ENCODE data around the gene PDSS2. TPM values are rescaled to one million over a fixed set of nuclear protein-coding genes. Genes with fewer than 3 reads are reported as not detected.

The PDSS2 gene
- total and polyA plus RNA-seq, 2 of the 4 experiments (the other 2 are of a cell fraction), result 8.6 to 9.2 TPM

DNA sequence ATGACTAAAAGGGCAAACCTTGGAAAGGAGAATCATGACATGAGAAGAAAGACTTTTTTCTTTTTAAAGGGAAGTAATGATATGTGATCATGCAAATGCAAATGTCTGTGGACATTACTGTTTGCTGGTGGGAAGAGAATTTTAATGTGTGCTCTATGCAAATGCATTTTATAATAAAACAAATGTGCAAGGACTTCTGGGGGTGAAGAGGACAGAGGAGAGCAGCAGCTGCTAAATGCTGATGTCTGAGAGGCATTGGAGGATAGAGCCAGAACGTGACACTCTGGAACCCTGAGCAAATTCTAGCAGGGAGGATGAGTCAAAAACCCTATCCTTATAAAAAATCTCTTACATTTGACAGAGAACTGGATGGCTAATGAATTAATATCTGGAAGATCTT is 274.9 kb downstream of the PDSS2 start:
- Histone ChIP-seq H3K9me1 (ENCODE audit: insufficient read depth, low read length) (no peaks in the 10 kb centered on the region), H3K4ac (ENCODE audit: low read depth, low read length) (no peak overlapping the region), H3K27me3 (ENCODE audit: control insufficient read depth, insufficient read depth, low read length) (no peaks in the 10 kb centered on the region), H3K4me2 (ENCODE audit: low read depth, low read length) (no peak overlapping the region), H2AK5ac (ENCODE audit: low read depth, low read length) (no peak overlapping the region), H4K91ac (ENCODE audit: insufficient read depth, low read depth, low read length) (no peak overlapping the region), H3K56ac (ENCODE audit: extremely low read depth, insufficient read depth, low read length) (no peak overlapping the region), H3K27ac (ENCODE audit: insufficient read depth, low read length) (no peak overlapping the region), H2AFZ (replicated peaks; ENCODE audit: low read length, poor library complexity) (no peak overlapping the region), H3K36me3 (ENCODE audit: control insufficient read depth, insufficient read depth, low read length) (no peaks in the 10 kb centered on the region), H4K8ac (ENCODE audit: low read depth in 2 of 2, low read length in 2 of 2) (no peak overlapping the region), H3K23ac (ENCODE audit: low read depth, low read length) (no peak overlapping the region), H3K14ac (replicated peaks; ENCODE audit: low read depth, low read length) (no peak overlapping the region), H2BK120ac (ENCODE audit: low read depth, low read length) (no peak overlapping the region), H2AK9ac (replicated peaks; ENCODE audit: low read depth, low read length, poor library complexity) (no peak overlapping the region), H3K79me1 (ENCODE audit: low read depth in 1 of 2, low read length in 2 of 2) (no peaks in the 10 kb centered on the region), H4K5ac (ENCODE audit: low read depth, low read length) (no peak overlapping the region), H4K20me1 (ENCODE audit: insufficient read depth, low read length) (no peaks in the 10 kb centered on the region), H3K4me3 (ENCODE audit: insufficient read depth, low read depth, low read length) (no peak overlapping the region), H3K9me3 (ENCODE audit: control insufficient read depth, insufficient read depth, low read length) (no peaks in the 10 kb centered on the region), H3K9ac (ENCODE audit: low read depth, low read length) (no peak overlapping the region), H2BK15ac (ENCODE audit: low read depth, low read length) (no peak overlapping the region), H3K18ac (ENCODE audit: low read depth, low read length) (no peak overlapping the region), H2BK5ac (ENCODE audit: low read depth, low read length, poor library complexity, severe bottlenecking) (no peak overlapping the region), H2BK20ac (ENCODE audit: low read depth, low read length) (no peak overlapping the region), H3K4me1 (ENCODE audit: control insufficient read depth, insufficient read depth, low read length) (no peaks in the 10 kb centered on the region)
- ATAC-seq (ENCODE audit: low read depth) (no peak), DNase-seq (no peak)
- dilution Hi-C loops (cut with HindIII; ENCODE audit: low sequenced_read_pairs, unreplicated experiment), result no loop called here
- intact Hi-C loops (cut with micrococcal nuclease), result no loop called here
- in situ Hi-C loops (cut with MboI; ENCODE audit: low sequenced_read_pairs), result loop anchor here (25.0 kb wide), 1 partner anchor 653 kb away; no protein-coding TSS in a partner anchor
- ChIA-PET POLR2A (ENCODE audit: unreplicated experiment) (no interaction called here), CTCF (no interaction called here)
- TF ChIP-seq FOS (IDR thresholded peaks at IDR 0.05; ENCODE audit: low read depth, low read length) (no peak), CEBPB (IDR thresholded peaks at IDR 0.05; ENCODE audit: low read depth, low read length) (no peak), BHLHE40 (IDR thresholded peaks at IDR 0.05; ENCODE audit: low read depth, low read length) (no peak), NFE2L2 (IDR thresholded peaks at IDR 0.05; ENCODE audit: low read depth, low read length) (no peak), POLR2A (IDR thresholded peaks at IDR 0.05; ENCODE audit: low read depth, low read length) (no peak), RAD21 (IDR thresholded peaks at IDR 0.05; ENCODE audit: low read length) (no peak), MXI1 (IDR thresholded peaks at IDR 0.05; ENCODE audit: borderline replicate concordance, low read depth, low read length) (no peak), MAFK (IDR thresholded peaks at IDR 0.05; ENCODE audit: low read depth, low read length) (no peak)
- TF ChIP-seq, protein P1, sequence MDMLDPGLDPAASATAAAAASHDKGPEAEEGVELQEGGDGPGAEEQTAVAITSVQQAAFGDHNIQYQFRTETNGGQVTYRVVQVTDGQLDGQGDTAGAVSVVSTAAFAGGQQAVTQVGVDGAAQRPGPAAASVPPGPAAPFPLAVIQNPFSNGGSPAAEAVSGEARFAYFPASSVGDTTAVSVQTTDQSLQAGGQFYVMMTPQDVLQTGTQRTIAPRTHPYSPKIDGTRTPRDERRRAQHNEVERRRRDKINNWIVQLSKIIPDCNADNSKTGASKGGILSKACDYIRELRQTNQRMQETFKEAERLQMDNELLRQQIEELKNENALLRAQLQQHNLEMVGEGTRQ (IDR thresholded peaks at IDR 0.05; ENCODE audit: low read depth, low read length), result no peak
- no CpG with 5 or more reads among the region's 1 CpG for WGBS, 2 experiments (ENCODE audit: extremely low coverage in 2 of 2, insufficient read length in 1 of 2)
- no TSS peak for BruUV-seq (replicated peaks)

All from IMR-90 (cell line).